ENCODE measurements around the gene BDH2. TPM values are rescaled to one million over a fixed set of nuclear protein-coding genes. Genes with fewer than 3 reads are reported as not detected.

BDH2 gene
- total RNA-seq: 78.8 TPM
- 61.6 TPM for polyA plus RNA-seq

DNA sequence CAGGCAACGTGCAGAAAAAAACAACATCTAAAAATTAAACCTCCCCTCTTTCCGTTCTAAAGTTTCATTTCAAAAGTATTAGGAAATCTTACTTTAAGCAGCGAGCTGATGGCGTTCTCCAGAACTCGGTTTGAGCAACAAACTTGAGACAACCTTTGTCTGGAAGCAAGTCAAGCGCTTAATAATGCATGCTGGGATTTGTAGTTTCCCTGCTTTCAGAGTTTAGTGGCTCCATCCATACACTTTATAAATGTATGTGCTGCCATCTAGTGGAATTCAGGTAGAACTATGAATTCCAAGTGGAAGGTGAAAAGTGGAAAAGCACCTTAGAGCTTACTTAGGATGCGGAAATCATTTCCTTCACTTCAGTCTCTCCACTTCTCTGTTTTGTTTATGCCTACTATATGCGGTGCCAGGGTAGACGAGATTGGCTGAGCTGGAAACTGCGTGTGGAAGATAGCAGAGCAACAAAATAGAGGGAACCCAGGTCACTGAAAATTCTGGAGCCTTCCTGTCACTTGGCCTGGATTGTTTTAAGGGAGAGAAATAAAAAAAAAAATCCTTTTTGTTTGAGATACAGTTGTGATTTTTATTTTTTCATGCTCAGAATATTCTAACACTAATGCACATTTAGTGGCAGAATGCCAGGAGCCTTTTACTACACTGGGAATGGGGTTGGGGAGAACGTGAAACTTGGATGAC is at the start of gene BDH2:
TSS of gene BDH2 (minus strand) at position 144 of the 702 bp plus-strand sequence. CDS start 3,580 bp downstream, outside the sequence.
- H3K4me3 ChIP-seq (ENCODE audit: low read depth, low read length): peak within 1 kb of the TSS; percentile 33
- H3K36me3 ChIP-seq (ENCODE audit: insufficient read depth): no peaks in the 10 kb centered on the region
- peak within 1 kb of the TSS; percentile 53 for H3K27ac ChIP-seq (ENCODE audit: low read depth)
- peak; percentile 91 for DNase-seq (ENCODE audit: extremely low spot score)
- no peaks in the 10 kb centered on the region for H3K4me1 ChIP-seq (ENCODE audit: insufficient read depth)
- 7% methylated on average over 11 of the region's 11 CpGs for WGBS

DNA sequence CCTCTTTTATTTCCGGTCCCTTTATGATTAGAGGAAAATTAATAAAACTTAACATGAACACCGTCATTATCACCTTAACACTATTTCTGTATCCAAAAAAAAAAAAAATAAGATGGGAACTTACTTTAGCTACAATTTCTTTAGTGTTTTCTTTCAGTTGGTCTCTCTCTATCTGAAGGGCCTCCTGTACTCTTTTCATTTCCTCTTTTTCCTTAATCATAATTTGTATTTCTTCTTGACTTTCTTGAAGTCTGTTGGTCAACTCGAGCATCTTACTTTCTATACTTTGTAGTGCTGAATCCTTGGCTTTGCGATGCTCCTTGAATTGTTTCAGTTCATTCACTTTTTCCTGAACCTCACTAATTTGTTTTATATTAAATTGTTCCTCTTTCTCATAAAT is 45.3 kb upstream of the BDH2 start:
- no peak for DNase-seq (ENCODE audit: extremely low spot score)
- H3K4me3 ChIP-seq (ENCODE audit: low read depth, low read length): no peak overlapping the region
- 98% methylated on average over 4 of the region's 4 CpGs for WGBS
- H3K27ac ChIP-seq (ENCODE audit: low read depth): no peak overlapping the region
- no peaks in the 10 kb centered on the region for H3K36me3 ChIP-seq (ENCODE audit: insufficient read depth)
- H3K4me1 ChIP-seq (ENCODE audit: insufficient read depth): no peaks in the 10 kb centered on the region

DNA sequence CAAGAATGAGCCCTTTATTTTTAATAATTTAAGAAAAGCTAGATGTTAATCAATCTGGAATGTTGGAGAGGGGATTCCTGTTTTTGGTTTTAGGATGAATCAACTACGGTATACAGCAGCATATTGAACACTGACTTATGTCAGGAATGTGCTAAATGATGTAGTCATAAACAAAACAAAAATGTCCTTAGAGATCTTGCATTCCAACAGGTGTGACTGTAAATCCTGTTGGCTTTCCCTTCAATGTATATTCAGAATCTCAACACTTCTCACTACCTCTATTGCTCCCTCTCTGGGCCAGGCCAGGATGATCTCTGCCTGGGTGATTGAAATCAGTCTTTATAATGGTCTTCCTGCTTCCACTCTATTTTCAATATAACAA is 37.8 kb upstream of the BDH2 start:
- H3K4me3 ChIP-seq (ENCODE audit: low read depth, low read length): no peak overlapping the region
- peaks cover 2% of the 10 kb centered on the region for H3K36me3 ChIP-seq (ENCODE audit: insufficient read depth)
- H3K27ac ChIP-seq (ENCODE audit: low read depth): no peak overlapping the region
- no peaks in the 10 kb centered on the region for H3K4me1 ChIP-seq (ENCODE audit: insufficient read depth)
- WGBS: 90% methylated on average over 1 of the region's 1 CpG
- no peak for DNase-seq (ENCODE audit: extremely low spot score)

DNA sequence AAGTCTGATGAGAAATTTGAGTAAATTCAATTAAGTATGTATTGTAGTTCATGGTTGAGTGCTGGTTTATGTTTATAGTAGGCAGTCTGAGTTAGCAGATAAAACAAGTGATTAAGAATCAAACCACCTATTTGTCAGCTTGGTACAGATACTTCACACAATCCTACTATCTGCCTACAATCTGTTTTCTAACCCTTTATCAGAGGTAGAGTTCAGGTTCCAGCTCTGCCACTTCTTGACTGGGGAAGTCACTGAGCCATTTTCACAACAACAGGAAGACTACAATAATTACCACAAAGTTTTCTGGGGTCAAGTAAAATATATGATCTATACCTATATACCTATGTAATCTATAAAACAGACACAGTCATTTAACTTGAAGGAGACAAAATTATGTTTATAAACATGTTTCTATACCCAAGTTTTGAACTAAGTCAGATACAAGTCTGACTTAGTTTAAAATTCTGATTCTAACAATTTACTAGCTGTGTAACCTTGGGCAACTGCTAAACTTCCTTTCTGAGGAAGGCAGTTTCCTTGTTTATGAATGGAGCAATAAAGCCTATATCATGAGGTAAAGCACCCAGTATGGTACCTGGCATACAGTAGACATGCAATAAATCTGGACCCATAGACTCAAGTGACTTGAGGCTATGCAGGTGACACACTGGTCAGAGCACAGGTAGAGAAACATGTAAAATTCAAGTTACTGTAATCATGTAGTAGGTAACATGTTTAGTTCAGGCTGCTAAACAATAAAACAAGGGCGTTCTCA is 37.2 kb upstream of the BDH2 start:
- H3K27ac ChIP-seq (ENCODE audit: low read depth): no peak overlapping the region
- peaks cover 2% of the 10 kb centered on the region for H3K36me3 ChIP-seq (ENCODE audit: insufficient read depth)
- WGBS: 52% methylated on average over 1 of the region's 1 CpG
- no peak overlapping the region for H3K4me3 ChIP-seq (ENCODE audit: low read depth, low read length)
- no peaks in the 10 kb centered on the region for H3K4me1 ChIP-seq (ENCODE audit: insufficient read depth)
- DNase-seq (ENCODE audit: extremely low spot score): no peak

DNA sequence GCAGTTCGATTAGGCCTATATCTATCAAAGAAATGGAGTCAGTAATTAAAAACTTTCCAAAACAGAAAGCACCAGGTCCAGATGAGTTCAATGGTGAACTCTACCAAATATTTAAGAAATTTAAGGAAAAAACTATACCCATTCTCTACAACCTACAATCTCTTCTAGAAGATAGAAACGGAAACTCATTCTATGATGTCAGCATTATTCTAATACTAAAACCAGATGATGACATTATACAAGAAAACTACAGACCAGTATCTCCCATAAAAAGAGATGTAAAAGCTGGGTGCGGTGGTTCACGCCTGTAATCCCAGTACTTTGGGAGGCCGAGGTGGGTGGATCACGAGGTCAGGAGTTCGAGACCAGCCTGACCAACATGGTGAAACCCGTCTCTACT is 29.5 kb upstream of the BDH2 start:
- Histone ChIP-seq H3K4me1 (ENCODE audit: insufficient read depth) (no peaks in the 10 kb centered on the region), H3K36me3 (ENCODE audit: insufficient read depth) (no peaks in the 10 kb centered on the region), H3K4me3 (ENCODE audit: low read depth, low read length) (no peak overlapping the region), H3K27ac (ENCODE audit: low read depth) (no peak overlapping the region)
- WGBS: 92% methylated on average over 8 of the region's 8 CpGs
- DNase-seq (ENCODE audit: extremely low spot score): no peak

DNA sequence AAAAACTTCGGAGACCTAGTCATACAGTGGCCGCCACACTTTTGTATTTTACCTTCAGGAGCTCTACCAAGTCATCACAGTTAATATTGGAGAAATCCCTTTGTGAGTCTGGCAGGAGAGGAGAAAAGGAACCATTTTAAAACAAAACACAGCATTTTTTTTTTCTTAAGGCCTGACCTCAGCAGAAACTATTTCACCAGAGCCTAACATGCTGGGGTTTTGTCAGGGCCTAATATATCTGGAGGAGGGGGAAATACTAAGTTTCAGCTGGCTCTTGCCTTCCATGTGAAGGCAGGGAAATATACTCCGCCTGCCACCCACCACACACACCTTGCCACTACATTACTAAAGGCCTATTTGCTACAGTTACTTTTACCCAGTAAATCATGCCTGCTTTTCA is 26.5 kb upstream of the BDH2 start:
- no peak for DNase-seq (ENCODE audit: extremely low spot score)
- no peaks in the 10 kb centered on the region for H3K36me3 ChIP-seq (ENCODE audit: insufficient read depth)
- H3K4me3 ChIP-seq (ENCODE audit: low read depth, low read length): no peak overlapping the region
- 97% methylated on average over 3 of the region's 3 CpGs for WGBS
- H3K27ac ChIP-seq (ENCODE audit: low read depth): no peak overlapping the region
- H3K4me1 ChIP-seq (ENCODE audit: insufficient read depth): no peaks in the 10 kb centered on the region

DNA sequence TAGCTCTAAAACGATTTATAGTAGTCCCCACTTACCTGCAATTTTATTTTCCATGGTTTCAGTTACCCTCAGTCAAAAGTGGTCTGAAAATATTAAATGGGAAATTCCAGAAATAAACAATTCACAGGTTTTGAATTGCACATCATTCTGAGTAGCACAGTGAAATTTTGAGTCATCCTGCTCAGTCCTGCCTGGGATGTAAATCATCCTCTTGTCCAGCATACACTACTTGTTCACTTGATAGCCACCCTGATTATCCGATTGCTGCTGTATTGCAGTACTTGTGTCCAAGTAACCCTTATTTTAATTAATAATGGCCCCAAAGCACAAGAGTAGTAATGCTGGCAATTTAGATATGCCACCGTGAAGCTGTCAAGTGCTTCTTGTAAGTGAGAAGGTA is 23.5 kb upstream of the BDH2 start:
- Histone ChIP-seq H3K4me1 (ENCODE audit: insufficient read depth) (no peaks in the 10 kb centered on the region), H3K36me3 (ENCODE audit: insufficient read depth) (no peaks in the 10 kb centered on the region), H3K27ac (ENCODE audit: low read depth) (no peak overlapping the region), H3K4me3 (ENCODE audit: low read depth, low read length) (no peak overlapping the region)
- no peak for DNase-seq (ENCODE audit: extremely low spot score)
- 81% methylated on average over 3 of the region's 3 CpGs for WGBS

DNA sequence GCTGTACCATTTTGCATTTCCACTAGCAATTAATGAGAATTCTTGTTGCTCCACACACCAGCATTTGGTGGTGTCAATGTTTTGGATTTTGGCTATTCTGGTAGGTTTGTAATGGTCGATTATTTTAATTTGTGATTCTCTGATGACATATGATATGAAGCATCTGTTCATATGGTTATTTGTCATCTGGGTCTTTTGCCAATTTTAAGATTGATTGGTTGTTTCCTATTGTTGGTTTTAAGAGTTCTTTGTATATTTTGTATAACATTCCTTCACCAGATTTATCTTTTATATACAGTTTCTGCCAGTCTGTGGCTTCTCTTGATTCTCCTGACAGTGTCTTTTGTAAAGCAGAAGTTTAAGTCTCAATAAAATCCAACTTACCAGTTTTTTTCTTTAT is 18.5 kb upstream of the BDH2 start:
- no peaks in the 10 kb centered on the region for H3K36me3 ChIP-seq (ENCODE audit: insufficient read depth)
- H3K27ac ChIP-seq (ENCODE audit: low read depth): no peak overlapping the region
- no peaks in the 10 kb centered on the region for H3K4me1 ChIP-seq (ENCODE audit: insufficient read depth)
- H3K4me3 ChIP-seq (ENCODE audit: low read depth, low read length): no peak overlapping the region
- DNase-seq (ENCODE audit: extremely low spot score): no peak
- 83% methylated on average over 1 of the region's 1 CpG for WGBS

DNA sequence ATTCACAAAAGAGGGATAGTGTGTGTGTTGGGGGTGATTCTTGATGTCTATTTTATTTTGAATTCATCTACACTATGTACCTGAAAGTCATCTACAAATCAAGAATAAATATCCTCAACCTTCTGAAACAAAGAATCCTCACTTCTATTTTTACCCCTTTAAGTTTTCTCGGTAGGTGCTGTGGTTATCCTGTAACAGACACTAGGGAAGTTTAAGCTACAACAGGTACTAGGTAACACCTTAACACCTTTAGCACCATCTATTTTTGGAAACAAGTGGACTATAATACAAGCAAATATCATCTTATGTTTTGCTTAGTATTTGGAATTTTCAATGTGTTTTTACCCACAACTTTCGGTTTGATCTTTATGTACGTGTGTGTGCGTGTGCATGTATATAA is 12.0 kb upstream of the BDH2 start:
- Histone ChIP-seq H3K4me1 (ENCODE audit: insufficient read depth) (no peaks in the 10 kb centered on the region), H3K4me3 (ENCODE audit: low read depth, low read length) (no peak overlapping the region), H3K27ac (ENCODE audit: low read depth) (no peak overlapping the region), H3K36me3 (ENCODE audit: insufficient read depth) (no peaks in the 10 kb centered on the region)
- no peak for DNase-seq (ENCODE audit: extremely low spot score)
- 87% methylated on average over 4 of the region's 4 CpGs for WGBS

DNA sequence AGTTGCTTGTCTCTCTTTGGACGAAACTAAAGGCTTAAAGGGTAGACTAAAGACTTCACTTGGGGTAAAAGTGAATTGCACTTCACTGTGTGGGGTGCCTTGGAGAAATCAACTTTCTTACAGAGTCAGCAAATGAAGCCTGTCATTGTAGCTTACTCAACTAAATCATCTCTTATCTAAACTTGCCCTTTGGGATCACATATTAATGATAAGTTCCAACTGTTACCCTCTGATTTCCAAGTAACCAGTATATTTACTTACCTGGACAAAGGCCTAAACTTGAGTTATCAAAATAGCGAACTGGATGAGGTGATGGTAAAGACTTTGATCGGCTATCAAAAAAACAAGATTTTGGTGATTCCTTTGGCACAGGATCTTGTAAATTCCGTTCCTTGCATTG is 8.9 kb upstream of the BDH2 start:
- DNase-seq (ENCODE audit: extremely low spot score): no peak
- Histone ChIP-seq H3K36me3 (ENCODE audit: insufficient read depth) (no peaks in the 10 kb centered on the region), H3K27ac (ENCODE audit: low read depth) (no peak overlapping the region), H3K4me3 (ENCODE audit: low read depth, low read length) (no peak overlapping the region), H3K4me1 (ENCODE audit: insufficient read depth) (no peaks in the 10 kb centered on the region)
- WGBS: 92% methylated on average over 4 of the region's 4 CpGs

DNA sequence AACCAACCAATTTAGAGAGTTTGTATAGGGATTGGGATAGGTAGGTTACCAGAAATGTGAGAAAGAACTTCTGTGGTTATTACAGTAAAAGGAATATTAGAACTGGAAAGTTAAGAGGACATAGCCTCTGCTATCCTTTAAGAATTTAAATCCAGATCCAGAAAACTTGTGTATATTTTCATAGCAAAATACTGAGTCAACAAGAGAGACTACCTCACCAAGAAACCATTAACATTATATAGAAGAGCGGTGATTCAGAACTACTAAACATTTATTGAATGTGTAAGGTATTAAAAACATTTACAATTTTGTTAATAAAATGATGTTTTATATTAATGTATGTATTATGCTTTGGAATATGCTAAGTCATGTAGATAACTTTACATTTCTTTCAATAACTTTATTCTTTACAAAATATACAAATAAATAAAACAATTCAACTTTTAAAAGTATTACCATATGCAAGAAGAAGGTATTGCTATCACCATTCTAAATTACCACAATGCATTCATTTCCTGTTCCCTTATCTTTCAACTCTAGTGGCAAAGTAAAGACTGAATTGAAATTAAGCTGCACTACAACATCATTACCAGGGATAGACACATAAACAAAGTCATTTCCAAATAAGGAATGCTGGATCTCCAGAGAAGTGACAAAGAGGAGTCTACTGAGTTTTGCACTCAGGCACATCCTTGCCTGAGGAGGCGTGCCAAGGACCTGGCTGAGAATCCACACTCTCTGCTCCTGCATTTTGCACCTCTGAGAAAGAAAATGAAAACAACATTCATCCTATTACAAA is 6.1 kb upstream of the BDH2 start:
- Histone ChIP-seq H3K27ac (ENCODE audit: low read depth) (no peak overlapping the region), H3K4me3 (ENCODE audit: low read depth, low read length) (no peak overlapping the region), H3K36me3 (ENCODE audit: insufficient read depth) (no peaks in the 10 kb centered on the region), H3K4me1 (ENCODE audit: insufficient read depth) (no peaks in the 10 kb centered on the region)
- 95% methylated on average over 2 of the region's 2 CpGs for WGBS
- DNase-seq (ENCODE audit: extremely low spot score): no peak

DNA sequence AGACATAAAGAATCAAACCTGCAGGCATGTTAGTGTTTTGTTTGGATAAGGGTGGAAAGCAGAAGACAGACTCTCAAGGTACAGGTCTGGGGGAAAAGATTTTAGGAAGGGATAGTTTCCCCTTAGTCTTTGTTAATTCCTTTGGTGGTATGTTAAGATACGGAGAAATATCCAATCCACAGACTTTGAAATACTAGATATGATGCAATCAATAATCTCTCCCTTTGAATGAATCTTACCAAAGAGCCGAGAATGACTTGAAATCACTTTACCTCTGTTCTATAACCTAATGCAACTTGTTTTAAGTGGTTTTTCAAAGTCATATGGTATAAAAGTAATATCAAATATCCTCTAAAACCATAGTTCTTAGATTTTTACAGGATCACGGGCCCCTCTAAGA is 5.3 kb upstream of the BDH2 start:
- Histone ChIP-seq H3K27ac (ENCODE audit: low read depth) (no peak overlapping the region), H3K36me3 (ENCODE audit: insufficient read depth) (no peaks in the 10 kb centered on the region), H3K4me3 (ENCODE audit: low read depth, low read length) (no peak overlapping the region), H3K4me1 (ENCODE audit: insufficient read depth) (no peaks in the 10 kb centered on the region)
- WGBS: 96% methylated on average over 3 of the region's 3 CpGs
- DNase-seq (ENCODE audit: extremely low spot score): no peak

DNA sequence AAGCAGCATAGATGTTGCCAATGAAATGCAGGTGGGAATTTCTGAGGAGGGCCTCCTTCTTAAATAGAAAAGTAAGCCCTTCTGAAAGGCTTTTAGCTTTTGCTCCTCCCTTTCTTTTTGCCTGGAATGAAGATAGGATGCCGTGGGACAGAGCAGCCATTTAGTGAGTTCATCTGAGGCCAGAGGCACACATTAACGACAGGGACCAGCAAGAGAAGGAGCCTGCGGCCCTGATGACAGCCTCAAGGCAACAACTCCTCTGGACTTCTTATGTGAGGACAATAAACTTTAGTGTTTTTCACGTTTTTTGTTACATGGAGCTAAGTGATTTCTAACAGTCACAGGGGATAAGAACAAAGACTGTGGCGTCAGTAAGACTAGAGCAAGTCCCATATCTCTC is 1.1 kb upstream of the BDH2 start:
- Histone ChIP-seq H3K36me3 (ENCODE audit: insufficient read depth) (no peaks in the 10 kb centered on the region), H3K27ac (ENCODE audit: low read depth) (no peak overlapping the region), H3K4me1 (ENCODE audit: insufficient read depth) (no peaks in the 10 kb centered on the region), H3K4me3 (ENCODE audit: low read depth, low read length) (no peak overlapping the region)
- no peak for DNase-seq (ENCODE audit: extremely low spot score)
- WGBS: 48% methylated on average over 5 of the region's 5 CpGs
